NAMALWA (cell line): ENCODE measurements around the gene SERTAD2.

Experiments
- DNase-seq: peaks from one replicate; pipeline ENCODE4 v3.0.0-alpha.2; 2015; ENCODE audit warnings: low spot score

The SERTAD2 gene, protein sequence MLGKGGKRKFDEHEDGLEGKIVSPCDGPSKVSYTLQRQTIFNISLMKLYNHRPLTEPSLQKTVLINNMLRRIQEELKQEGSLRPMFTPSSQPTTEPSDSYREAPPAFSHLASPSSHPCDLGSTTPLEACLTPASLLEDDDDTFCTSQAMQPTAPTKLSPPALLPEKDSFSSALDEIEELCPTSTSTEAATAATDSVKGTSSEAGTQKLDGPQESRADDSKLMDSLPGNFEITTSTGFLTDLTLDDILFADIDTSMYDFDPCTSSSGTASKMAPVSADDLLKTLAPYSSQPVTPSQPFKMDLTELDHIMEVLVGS

DNA sequence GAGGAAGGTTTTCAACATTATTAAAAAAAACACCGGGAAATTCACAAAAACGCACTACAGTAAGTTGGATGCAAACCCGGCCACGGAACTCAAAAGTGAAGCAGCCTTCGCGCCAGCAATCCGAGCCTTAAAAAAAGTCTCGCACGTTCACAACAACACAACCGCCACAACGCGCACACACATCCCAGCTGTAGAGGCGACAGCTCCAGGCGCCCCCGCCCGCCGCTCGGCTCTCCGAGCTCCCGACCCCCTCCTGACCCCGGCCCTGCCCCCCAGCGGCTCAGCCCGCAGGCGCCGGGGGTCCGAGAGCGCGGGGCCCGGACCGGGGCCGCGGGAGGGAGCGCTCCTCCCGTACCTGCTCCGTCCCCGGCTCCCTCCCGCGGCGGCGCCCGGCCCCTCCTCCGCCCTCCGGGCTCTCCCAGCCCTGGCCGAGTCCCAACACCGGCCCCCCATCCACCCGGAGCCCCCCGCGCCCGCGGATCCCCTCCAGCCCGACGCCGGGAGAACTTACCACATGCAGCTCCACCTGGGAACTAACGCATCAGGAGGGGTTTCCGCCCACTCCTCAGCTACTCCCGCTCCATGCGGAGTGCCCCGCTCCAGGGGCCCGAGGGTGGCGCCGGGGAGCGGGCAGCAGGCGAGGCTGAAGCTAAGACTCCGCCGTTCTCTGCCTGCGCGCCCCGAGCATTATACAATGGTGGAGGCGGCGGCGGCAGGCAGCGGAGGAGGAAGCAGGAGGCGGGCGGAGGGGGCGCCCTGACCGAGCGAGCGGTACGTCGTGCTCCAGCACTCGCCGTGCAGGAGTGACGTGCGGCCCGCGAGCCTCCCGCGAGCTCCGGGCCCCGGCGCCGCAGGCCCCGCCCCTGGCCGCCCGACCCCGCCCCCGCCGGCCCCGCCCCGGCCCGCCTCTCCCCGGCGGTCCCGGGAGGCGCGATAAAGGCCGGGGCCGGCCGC is at the start of gene SERTAD2:
TSS of gene SERTAD2 (minus strand) at position 805 of the 954 bp plus-strand sequence. CDS start 17,042 bp downstream, outside the sequence.
- DNase-seq = peak; percentile 90

DNA sequence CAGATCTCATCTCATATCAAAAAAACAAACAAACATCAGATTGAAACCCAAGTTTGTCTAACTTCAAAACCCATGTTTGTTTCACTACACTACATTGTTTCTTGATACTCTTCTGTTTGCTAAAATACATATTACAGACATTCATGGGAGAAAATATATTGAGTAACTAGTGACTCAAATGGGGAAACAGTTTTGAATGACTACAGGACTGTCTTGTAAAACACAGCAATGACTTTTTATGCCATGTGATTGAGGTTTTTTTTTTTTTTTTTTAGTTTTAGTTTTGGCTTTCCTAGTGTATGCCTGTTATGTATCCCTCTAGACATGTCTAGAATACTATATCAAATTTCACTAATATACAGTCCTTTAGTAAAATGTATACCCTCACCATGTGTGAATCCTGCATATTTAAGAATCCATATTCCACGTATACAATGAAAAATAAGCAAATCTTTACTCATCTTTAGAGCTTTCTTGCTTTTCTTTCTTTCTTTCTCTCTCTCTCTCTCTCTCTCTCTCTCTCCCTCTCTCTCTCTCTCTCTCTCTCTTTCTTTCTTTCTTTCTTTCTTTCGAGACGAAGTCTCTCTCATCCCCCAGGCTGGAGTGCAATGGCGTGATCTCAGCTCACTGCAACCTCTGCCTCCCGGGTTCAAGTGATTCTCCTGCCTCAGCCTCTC is 46.6 kb upstream of the SERTAD2 start:
- DNase-seq = no peak

DNA sequence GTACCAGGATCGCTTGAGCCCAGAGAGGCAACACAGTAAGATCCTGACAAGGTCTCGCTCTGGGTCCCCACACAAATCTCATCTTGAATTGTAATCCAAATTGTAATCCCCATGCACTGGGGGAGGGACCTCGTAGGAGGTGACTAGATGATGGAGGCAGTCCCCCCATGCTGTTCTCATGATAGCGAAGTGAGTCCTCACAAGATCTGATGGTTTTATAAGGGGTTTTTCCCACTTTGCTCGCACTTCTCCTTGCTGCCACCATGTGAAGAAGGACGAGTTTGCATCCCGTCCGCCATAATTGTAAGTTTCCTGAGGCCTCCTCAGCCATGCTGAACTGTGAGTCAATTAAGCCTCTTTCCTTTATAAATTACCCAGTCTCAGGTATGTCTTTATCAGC is 46.0 kb upstream of the SERTAD2 start:
- DNase-seq = peak; percentile 16

DNA sequence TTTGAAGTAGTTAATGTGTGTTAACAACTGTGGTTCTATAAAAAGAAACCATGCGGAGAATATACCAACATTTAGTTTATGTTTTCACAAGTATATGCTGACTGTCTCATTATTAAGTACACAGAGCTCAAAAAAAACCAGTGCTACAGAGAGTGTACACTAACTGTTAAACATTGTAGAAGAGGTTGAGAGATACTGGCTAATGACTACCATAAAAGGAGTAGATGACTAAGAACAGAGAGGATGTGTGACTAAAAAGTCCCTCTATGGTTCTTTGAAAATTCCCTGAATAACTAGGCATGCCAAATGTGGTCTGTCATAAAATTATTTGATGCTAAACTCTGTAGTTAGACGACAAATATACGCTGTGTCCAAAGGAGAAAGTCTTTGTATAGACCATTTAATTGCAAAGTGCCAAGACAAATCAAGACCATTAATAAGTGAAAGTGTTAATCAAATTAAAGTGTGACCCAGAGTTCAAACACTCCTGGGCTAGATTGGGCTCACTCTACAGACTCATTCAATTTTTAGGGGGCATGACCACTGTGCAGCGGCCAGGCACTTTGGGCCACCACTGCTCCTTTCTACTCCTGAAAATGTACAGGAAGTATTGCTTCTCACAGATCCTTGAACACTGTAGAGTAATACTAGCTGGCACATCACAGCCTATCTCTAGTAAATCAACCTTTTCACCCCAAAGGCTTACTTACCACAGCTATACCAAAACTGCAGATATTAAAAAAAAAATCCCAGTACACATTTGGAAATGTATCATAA is 45.1 kb upstream of the SERTAD2 start:
- DNase-seq = no peak

DNA sequence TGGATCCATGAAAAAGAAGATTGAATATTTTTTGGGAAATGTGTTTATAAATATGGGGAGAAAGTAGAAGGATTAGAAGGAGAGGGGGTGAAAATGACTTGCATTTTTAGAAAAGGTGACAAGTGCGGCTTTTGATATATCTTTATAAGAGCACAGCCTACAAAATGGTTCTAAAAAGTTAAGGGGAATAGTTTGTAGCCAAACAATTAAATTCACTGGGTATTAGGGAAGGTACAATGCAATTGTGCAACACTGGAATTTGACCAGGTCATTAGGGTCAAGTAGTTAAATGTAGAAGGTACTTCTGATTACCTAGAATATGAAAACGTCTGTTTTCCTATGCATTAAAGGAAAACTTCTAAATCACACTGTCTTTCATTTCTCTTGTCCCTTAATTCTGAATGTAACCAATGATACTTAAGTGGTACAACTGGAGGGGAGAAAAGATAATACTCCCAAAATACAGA is 44.5 kb upstream of the SERTAD2 start:
- no peak for DNase-seq

DNA sequence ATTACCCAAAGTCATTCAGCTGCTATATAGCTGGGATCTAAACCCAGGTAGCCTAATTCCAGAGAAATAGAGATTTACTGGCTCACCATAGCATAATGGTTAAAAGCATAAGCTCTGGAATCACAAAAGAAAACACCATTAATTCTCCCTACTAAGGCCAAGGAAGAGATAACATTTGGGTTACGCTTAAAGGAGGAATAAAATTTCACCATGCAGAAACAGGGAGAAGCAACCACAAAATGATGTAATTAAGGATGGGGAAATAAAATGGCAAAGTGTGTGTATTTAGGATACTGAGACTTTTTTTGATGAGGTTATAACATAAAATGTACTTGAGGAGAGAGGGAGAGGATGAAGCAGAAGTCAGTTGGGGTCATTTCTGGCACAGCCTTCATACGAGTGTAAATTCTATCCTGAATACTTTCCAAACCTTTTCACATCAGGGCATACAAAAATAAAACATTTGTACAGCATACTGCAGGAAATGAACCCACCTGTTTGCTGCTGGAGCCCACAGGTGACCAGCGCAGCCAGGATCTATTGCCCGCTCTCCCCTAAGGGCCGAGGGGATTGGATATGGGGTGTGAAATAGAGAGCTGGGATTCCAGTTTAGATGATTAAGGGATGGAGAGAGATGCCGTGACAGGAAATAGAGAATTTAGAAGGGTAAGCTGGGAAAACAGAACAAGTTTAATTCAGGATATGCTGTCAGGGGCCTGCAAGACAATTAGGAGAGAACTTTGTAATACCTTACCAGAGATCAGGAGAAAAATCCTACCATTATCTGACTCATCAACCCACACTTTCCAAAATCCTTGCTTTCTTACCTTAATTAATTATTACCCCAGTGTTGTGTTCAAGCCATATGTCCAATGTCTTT is 43.8 kb upstream of the SERTAD2 start:
- no peak for DNase-seq

DNA sequence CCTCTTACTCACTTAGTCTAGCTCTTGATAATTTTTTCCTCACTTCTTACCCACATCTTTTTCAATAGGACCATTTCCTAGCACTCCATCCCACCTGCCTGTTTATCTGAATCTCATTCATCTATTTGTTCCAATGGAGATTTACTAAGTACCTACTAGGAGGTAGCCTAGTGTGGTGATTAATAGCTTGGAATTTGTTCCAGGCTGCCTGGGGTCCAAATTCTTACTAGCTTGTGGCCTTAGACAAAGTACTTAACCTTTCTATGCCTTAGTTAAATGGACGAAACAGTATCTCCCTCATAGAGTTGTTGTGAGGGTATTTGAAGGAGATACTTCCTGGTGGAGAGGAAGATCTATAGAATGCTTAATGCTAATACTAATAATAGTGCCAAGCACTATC is 42.9 kb upstream of the SERTAD2 start:
- DNase-seq = no peak

DNA sequence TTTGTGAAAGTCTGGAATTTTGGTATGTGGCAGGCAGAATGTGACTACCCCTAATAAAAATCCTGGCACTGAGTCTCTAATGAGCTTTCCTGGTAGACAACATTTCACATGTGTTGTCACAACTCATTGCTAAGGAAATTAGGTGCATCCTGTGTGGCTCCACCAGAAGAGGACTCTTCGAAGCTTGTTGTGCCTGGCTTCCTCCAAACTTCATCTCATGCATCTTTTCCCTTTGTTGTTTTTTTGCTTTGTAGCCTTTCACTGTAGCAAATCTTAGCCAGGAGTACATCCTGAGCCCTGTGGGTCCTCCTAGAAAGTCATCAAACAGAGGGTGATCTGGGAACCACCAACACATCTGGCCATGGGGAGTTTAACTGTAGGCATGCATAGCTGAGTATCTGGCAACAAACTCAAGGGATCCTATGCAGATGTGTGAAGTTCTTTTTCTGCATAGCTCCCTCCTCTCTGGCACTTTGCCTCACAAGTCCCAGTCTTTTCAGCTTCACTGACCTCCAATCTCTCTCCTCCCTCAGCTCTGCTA is 42.1 kb upstream of the SERTAD2 start:
- no peak for DNase-seq

DNA sequence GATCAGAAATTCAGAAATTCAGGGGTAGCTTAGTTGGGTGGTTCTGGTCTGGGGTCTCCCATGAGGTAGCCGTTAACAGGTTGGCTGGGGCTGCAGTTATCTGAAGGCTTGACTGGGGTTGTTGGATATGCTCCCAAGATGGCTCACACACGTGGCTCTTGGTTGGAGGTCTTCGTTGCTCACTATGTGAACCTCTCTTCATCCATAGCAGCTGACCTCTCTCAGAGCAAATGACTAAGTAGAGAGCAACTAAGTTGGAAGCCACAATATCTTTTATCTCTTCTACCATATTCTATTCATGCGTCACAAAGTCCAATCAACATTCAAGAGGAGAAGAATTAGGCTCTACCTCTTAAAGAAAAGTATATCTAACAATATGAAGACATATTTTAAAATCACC is 38.7 kb upstream of the SERTAD2 start:
- DNase-seq = no peak

DNA sequence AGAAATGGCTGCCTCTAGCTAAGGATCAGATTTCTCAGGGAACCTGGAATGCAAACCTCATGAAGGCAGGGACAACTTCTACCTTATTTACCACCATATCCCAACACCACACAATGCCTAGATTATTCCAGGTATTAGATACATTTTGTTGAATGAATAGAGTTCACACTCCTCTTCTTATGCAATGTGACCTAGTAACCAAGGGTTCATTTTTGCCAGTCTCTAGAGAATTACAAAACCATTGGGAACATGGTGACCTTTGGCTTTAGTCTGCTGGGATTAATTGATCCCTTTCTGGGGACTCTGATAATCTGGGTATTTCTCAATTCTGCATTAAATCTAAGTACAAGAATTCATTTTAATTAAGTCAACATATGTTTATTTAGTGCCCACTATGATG is 35.2 kb upstream of the SERTAD2 start:
- no peak for DNase-seq

DNA sequence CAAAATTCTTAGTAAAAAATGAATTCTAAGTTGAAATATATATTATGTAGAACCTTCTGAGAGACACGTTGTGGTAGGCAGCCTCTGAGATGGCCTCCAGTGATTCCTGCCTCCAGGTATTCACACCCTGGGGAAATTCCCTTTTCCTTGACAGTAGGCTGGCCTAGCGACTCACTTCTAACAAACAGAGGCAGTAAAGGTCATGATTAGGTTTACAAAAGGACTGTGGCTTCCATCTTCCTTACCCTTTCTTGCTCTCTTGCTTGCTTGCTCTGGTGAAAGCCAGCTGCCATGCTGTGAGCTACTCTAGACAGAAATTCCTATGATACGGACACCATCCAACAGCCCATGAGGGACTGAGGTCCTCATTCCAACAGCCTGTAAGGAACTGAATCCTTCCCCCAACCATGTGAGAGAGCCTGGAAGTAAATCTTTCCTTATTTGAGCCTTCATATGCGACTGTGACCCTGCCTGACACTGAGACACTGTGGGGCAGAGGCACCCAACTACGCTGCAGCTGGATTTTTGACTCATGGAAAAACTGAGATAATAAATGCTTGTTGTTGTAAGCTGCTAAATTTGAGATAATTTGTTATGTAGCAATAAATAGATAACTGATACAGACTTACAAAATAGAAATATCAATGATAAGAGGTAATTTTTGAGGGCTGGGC is 32.7 kb upstream of the SERTAD2 start:
- DNase-seq = no peak

DNA sequence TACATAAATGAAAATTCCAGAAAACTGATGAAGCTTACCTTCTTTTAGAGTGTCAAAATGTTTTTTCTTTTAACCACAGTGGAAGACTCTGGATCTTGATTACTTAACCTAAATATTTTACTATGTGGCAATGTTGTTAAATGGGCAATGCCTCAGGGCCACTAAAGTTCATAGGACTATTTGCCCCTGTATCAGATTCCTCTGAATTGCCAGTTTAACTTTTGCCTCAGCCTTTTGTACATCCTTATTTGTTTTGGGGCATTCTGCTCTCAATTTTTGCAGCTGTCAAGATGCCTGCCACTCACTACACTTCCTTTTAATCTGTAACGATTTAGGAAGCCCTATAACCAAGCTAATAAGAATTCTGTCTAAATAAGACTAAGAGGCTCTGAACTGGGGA is 31.7 kb upstream of the SERTAD2 start:
- DNase-seq = no peak

DNA sequence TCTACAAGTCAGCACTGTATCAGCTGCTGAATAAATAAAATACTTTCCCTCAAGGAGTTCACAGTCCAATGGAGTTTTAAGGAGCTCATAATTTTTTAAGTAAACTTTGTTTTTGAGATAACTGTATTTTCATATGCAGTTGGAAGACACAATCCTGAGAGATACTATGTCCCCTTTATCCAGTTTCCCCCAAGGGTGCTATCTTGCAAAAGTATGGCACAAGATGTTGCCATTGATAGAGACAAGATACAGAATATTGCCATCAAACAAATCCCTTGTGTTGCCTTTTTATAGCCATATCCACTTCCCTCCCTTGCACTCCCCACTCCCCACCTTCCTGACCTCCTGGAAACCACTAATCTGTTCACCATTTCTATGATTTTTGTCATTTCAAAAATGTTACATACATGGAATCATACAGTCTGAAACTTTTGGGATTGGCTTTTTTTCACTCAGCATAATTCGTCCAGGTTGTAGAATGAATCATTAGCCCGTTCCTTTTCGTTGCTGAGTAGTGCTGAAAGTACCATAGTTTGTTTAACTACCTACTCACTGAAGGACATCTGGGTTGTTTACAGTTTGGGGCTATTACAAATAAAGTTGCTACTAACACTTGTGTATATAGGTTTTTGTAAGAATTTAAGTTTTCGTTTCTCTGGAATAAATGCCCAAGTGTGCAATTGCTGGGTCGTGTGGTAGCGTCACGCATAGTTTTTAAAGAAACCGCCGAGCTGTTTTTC is 30.2 kb upstream of the SERTAD2 start:
- no peak for DNase-seq

DNA sequence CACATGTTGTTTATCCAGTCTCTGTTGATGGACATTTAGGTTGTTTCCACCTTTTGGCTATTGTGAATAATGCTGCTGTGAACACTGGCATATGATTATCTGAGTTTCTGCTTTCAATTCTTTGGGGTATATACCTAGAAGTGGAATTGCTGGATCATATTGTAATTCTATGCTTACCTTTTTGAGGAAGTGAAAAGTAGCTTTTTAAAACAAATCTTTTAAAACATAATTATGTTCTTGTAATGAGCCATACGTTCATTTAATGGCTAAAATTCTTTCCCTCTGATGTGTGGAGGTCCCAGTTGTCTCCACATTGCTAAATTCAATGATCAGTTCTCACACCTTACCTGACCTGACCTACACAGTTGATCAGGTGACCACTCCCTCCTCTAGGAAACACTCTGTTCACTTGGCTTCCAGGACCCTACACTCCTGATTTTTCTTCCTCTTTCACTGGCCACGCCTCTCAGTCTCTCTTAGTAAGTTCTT is 27.8 kb upstream of the SERTAD2 start:
- DNase-seq = no peak

DNA sequence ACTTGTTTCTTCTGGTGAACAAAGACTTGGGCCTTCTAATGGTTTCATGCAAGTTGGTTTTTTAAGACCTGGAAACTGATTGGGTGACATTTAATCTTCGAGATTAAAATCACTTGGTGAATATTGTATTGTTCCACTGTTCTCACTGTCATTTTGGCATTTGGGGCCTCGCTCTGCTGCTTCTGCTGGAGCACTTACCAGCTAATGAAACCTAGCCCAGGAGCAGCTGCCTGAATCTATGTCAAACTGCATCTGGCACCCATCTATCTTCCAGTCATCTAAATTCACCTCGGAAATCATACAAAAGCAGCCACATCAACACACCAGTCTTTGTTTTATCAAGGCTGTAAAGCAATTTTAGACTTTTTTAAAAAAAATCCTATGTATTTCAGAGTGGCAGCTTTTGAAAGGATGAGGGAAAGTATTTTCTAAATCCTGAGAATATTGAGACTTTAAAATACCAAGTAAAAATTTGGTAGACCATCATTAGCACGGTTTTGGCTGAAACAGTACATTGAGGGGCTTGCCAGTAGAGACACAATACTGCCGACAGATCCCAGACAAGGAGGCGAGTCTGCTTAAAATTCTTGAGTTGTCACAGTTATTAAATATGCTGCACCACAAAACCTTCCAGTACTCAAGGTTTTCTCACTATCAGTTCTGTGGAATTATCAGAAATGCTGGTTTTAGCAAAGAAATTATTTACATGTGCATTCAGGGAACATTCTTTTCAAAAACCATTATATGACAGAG is 26.1 kb upstream of the SERTAD2 start:
- DNase-seq = no peak

DNA sequence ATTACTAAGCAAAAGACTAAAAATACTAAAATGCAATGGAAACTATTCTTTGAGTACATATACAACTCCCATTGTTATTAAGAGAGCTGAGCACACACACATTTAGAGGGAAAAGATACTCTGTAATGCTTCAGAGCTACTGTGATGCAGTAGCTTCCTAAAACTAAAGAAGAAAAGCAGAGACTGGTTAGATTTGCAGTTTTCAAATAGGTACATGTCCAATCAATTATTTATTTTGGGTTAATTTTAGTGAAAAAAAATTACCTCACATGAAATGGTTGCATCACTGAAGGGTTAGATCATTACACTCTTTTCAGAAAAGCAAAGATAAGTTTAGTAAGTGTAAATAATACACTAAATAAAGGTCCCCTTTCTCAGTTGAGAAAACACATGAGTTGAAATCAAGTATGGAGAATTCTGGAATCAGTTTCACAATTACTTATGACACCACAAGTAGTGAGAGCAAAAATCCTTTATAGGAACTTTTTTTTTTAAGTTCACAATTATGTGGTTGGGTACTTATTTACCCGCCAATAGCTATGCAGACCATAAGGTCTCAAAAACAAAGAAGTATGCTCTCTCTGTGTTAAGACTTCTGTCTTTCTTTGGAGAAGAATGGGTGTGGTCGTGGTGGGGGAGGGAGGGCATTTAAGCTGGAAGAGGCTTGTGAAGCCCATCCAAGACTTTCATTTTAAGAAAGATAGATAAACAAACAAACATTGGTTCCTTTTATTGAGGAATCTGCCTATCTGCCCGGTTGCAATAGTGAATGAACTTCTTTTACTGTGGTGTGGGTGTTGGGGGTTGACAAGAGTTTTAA is 25.3 kb upstream of the SERTAD2 start:
- no peak for DNase-seq

DNA sequence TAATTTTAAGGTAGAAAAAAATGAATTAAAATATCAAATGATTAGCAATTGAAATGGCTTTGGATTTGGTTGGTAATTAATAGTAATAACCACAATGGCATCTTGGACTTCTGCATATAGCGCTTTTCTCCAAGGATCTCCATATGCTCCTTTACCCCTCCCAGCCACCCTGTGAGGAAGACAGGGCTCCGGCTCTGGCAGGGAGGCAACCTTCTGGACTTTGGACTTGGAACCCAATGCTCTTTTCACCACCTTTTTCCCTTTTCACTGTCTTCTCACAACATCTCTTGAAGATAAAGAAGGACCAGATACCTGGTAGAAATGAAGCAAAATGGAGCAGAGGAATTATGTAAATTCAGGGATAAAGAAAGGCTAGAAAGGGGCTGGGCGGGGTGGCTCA is 23.8 kb upstream of the SERTAD2 start:
- no peak for DNase-seq
